Neutrophil (primary cell): ENCODE measurements around the gene LIM2.

Experiments used
- H3K27ac ChIP-seq: fragments of 200-600 bp; sonication (generic); 2 replicates; pipeline ENCODE4 v1.5.1; 2016; ENCODE audit warnings: mild to moderate bottlenecking, moderate library complexity
- H3K27me3 ChIP-seq: fragments of 200-600 bp; sonication (generic); 2 replicates; pipeline ENCODE4 v1.6.0; 2016; ENCODE audit warnings: mild to moderate bottlenecking
- H3K36me3 ChIP-seq: fragments of 200-600 bp; sonication (generic); 2 replicates; pipeline ENCODE4 v1.5.1; 2017
- H3K4me1 ChIP-seq, 2 experiments: fragments of 200-600 bp in 1 of 2; sonication (generic) in 1 of 2; 1 replicate in 1 of 2; 2 replicates in 1 of 2; pipeline versions ENCODE4 v1.5.1 to v1.6.1; 2013 to 2016; ENCODE audit warnings: low read depth in 1 of 2, low read length in 1 of 2, mild to moderate bottlenecking in 1 of 2, moderate library complexity in 1 of 2; ENCODE audit not compliant: control insufficient read depth in 1 of 2, insufficient read depth in 1 of 2
- H3K4me3 ChIP-seq, 2 experiments: fragments of 200-600 bp in 1 of 2; sonication (generic) in 1 of 2; 1 replicate in 1 of 2; 2 replicates in 1 of 2; pipeline ENCODE4 v1.5.1; 2013 to 2016; ENCODE audit warnings: low read depth in 1 of 2, low read length in 1 of 2, mild to moderate bottlenecking in 1 of 2, moderate library complexity in 1 of 2
- H3K9me3 ChIP-seq: fragments of 200-600 bp; sonication (generic); 2 replicates; pipeline ENCODE4 v1.5.1; 2016
- CTCF ChIP-seq: fragments of 200-600 bp; sonication (generic); IDR thresholded peaks from 2 replicates; pipeline ENCODE4 v1.5.1; 2016; ENCODE audit warnings: antibody characterized with exemption

The LIM2 gene

GRCh38 chr19:51331716-51332115, 56.1 kb downstream of the LIM2 start:
- Histone ChIP-seq H3K4me3 (no peak overlapping the region), H3K36me3 (no peaks in the 10 kb centered on the region), H3K4me1 (peaks cover 0 to 8% of the 10 kb centered on the region in 2 experiments), H3K27ac (no peak overlapping the region), H3K27me3 (peaks cover 38% of the 10 kb centered on the region), H3K9me3 (no peaks in the 10 kb centered on the region)
- no peak for TF ChIP-seq CTCF

GRCh38 chr19:51331193-51331592, 56.6 kb downstream of the LIM2 start:
- peaks cover 0 to 8% of the 10 kb centered on the region in 2 experiments for H3K4me1 ChIP-seq
- peaks cover 43% of the 10 kb centered on the region for H3K27me3 ChIP-seq
- TF ChIP-seq CTCF: no peak
- no peaks in the 10 kb centered on the region for H3K36me3 ChIP-seq
- no peak overlapping the region for H3K27ac ChIP-seq
- no peak overlapping the region for H3K4me3 ChIP-seq
- no peaks in the 10 kb centered on the region for H3K9me3 ChIP-seq

GRCh38 chr19:51330366-51330765, 57.4 kb downstream of the LIM2 start:
- H3K27ac ChIP-seq: no peak overlapping the region
- H3K36me3 ChIP-seq: no peaks in the 10 kb centered on the region
- TF ChIP-seq CTCF: no peak
- no peak overlapping the region for H3K4me3 ChIP-seq
- H3K9me3 ChIP-seq: no peaks in the 10 kb centered on the region
- peaks cover 0 to 8% of the 10 kb centered on the region in 2 experiments for H3K4me1 ChIP-seq
- H3K27me3 ChIP-seq: peaks cover 51% of the 10 kb centered on the region
